ENCODE measurements around the gene DLD. TPM values are rescaled to one million over a fixed set of nuclear protein-coding genes. Genes with fewer than 3 reads are reported as not detected.

The DLD gene
- total RNA-seq, 2 donors from 2014 or later = 119 to 183 TPM

DNA sequence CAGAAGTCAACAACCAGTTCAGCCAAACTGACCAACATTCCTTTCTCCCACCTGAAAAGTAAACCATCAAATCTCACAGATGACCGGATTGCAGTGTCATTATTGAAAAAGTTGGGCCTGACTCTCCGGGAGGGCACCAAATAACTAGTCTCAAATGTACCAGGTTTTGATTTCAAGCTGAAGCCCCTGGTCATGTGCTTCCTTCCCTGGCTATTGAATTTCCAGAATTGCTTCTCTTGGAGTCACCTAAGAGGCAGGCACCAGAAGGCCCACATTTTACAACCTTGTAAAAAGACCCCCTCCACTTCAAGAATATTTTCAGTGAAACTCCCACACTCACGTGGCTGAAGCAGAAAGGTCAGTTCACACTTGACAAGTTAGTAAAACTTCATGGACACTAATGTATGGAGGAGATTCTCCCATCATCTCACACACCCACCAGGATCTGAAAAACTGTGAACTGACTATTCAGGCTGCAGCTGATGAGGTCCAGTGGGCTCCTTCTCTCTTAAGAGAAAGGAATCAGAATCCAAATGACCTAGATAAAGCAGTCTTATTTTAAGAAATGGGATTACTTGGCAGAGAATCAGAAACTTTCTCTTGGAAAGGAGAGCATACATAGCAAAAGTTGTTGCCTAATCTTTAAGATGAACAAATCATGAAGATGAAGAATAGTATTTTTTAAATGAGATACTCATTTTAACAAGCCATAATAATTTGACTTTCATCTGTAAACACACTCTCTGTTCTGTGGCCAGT lies 53.6 kb downstream of the DLD start:
- TF ChIP-seq, protein P1, sequence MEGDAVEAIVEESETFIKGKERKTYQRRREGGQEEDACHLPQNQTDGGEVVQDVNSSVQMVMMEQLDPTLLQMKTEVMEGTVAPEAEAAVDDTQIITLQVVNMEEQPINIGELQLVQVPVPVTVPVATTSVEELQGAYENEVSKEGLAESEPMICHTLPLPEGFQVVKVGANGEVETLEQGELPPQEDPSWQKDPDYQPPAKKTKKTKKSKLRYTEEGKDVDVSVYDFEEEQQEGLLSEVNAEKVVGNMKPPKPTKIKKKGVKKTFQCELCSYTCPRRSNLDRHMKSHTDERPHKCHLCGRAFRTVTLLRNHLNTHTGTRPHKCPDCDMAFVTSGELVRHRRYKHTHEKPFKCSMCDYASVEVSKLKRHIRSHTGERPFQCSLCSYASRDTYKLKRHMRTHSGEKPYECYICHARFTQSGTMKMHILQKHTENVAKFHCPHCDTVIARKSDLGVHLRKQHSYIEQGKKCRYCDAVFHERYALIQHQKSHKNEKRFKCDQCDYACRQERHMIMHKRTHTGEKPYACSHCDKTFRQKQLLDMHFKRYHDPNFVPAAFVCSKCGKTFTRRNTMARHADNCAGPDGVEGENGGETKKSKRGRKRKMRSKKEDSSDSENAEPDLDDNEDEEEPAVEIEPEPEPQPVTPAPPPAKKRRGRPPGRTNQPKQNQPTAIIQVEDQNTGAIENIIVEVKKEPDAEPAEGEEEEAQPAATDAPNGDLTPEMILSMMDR (IDR thresholded peaks at IDR 0.05) = no peak
- no peaks in the 10 kb centered on the region for H3K27me3 ChIP-seq
- no peak overlapping the region for H3K9ac ChIP-seq (ENCODE audit: low read depth in 2 of 2, low read length in 2 of 2)
- intact Hi-C loops (cut with DNase I) = no loop called here
- H3K4me1 ChIP-seq = no peaks in the 10 kb centered on the region
- no peak for DNase-seq
- peaks cover 10% of the 10 kb centered on the region for H3K36me3 ChIP-seq
- H3K9me3 ChIP-seq = no peaks in the 10 kb centered on the region
- no peak overlapping the region for H3K27ac ChIP-seq
- H3K4me3 ChIP-seq = no peak overlapping the region

DNA sequence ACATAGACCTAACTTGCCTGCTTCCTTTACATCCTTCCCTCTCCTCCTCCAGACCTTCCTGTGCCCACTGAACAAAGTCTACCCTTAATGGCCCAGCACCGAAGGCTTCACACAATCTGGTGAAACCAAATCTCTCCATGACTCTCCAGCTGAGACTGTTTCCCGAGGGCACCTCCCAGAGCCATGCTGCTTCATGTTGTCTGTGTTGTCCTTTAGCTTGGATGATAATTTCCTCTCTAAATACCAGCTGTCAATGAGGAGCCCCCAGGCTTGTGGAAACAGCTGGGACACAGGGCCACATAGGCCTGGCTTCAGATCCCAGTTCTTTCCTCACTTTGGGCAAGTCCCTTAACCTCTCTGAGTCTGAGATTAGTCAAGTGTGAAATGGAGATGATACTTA lies 54.3 kb downstream of the DLD start:
- H3K36me3 ChIP-seq = peaks cover 3% of the 10 kb centered on the region
- no peaks in the 10 kb centered on the region for H3K4me1 ChIP-seq
- no peaks in the 10 kb centered on the region for H3K27me3 ChIP-seq
- H3K9ac ChIP-seq (ENCODE audit: low read depth in 2 of 2, low read length in 2 of 2) = no peak overlapping the region
- TF ChIP-seq, protein P1 (IDR thresholded peaks at IDR 0.05) = no peak
- no peaks in the 10 kb centered on the region for H3K9me3 ChIP-seq
- H3K4me3 ChIP-seq = no peak overlapping the region
- intact Hi-C loops (cut with DNase I) = no loop called here
- DNase-seq = no peak
- H3K27ac ChIP-seq = no peak overlapping the region

DNA sequence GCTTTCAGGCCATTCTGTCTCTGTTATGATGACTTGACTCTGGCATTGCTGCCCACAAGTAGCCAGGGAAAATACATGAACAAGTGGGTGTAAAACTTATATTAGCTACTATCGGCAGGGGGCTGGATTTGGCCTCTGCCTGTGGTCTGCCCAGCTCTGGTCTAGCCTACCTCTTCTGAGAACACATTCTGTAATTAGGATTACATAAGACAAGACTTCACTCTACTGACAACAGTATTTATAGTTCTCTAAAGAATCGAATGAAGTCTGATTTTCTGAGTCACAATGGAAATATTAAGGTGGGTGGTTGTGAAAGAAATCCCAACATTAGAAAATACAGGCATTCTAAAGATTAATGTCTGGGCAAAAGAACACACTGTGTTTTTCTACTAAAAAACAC lies 55.5 kb downstream of the DLD start:
- Histone ChIP-seq H3K4me1 (no peaks in the 10 kb centered on the region), H3K9me3 (no peaks in the 10 kb centered on the region), H3K27me3 (no peaks in the 10 kb centered on the region), H3K36me3 (peaks cover 4% of the 10 kb centered on the region), H3K4me3 (no peak overlapping the region), H3K9ac (ENCODE audit: low read depth in 2 of 2, low read length in 2 of 2) (no peak overlapping the region), H3K27ac (no peak overlapping the region)
- DNase-seq = no peak
- TF ChIP-seq, protein P1 (IDR thresholded peaks at IDR 0.05) = no peak
- intact Hi-C loops (cut with DNase I) = no loop called here

DNA sequence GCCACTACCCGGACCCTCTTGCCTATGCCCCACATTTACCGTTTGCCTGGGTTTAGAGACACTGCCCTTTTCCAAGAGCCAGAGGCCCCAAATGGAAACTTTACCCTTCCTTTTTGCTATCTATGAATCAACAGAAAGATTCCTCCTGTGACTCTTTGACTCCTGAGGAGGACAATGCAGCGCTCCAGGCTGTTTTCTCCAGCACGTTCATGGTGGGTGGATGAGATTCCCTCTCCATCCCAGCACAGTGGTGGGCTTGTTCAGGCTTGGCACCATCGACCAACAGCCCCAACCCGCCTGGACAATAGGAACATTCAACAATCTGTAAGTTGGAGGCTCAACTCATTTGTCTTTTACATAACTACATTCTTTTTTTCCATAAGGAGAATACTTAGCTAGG lies 55.9 kb downstream of the DLD start:
- H3K27me3 ChIP-seq = no peaks in the 10 kb centered on the region
- peaks cover 8% of the 10 kb centered on the region for H3K36me3 ChIP-seq
- no peak overlapping the region for H3K27ac ChIP-seq
- intact Hi-C loops (cut with DNase I) = no loop called here
- H3K4me1 ChIP-seq = no peaks in the 10 kb centered on the region
- DNase-seq = no peak
- H3K9ac ChIP-seq (ENCODE audit: low read depth in 2 of 2, low read length in 2 of 2) = no peak overlapping the region
- H3K4me3 ChIP-seq = no peak overlapping the region
- TF ChIP-seq, protein P1 (IDR thresholded peaks at IDR 0.05) = no peak
- H3K9me3 ChIP-seq = no peaks in the 10 kb centered on the region

DNA sequence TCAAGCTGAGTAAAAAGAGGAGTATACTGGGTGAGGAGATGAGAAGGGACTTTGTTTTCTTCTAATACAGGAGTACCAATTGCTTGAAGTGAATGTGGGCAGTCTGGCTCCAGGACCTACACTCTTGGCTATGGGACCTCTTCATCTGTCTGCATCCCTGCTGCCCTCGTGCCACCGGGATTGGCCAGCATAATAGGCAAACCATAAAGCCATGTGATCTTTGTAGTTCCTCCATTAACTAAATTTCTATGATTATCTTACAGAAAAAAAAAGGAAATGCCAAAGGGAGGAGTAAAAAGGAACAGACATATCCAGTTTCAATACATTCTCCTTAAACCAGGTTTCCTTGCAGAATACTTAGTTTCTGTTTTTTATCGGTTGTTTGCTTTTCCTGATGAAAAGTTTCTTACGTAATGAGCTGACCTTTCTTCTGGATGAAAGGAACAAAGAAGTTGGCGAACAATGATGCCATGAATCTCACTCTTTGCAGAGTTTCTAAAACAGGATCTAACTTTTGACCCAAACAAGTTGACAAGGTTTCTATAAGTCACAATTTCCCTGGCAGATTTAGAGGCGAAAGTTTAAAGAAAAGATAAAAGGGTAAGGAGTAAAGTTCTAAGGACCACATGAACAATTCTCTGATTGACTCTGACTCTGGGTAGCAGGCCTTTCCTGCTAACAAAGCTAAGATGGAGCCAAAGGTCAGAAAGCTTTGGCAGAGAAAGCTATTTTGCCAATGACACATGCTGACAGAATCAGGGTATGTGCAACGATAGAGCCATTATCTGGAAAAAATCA lies 57.9 kb downstream of the DLD start:
- Histone ChIP-seq H3K36me3 (peaks cover 24% of the 10 kb centered on the region), H3K9me3 (no peaks in the 10 kb centered on the region), H3K4me3 (no peak overlapping the region), H3K27ac (no peak overlapping the region), H3K27me3 (no peaks in the 10 kb centered on the region), H3K9ac (ENCODE audit: low read depth in 2 of 2, low read length in 2 of 2) (no peak overlapping the region), H3K4me1 (no peaks in the 10 kb centered on the region)
- no peak for DNase-seq
- intact Hi-C loops (cut with DNase I) = no loop called here
- TF ChIP-seq, protein P1 (IDR thresholded peaks at IDR 0.05) = no peak
